Neuronal stem cell (in vitro differentiated cells): Measurements from ENCODE around the gene CNTN5.

ENCODE experiments used
- DNase-seq: peaks from one replicate; pipeline ENCODE4 v3.0.0-alpha.2; 2013; ENCODE audit warnings: low spot score
- H2AFZ ChIP-seq: one replicate; pipeline ENCODE4 v1.6.1; 2013; ENCODE audit warnings: mild to moderate bottlenecking, low read length, inconsistent platforms
- H2AK5ac ChIP-seq: 2 replicates; pipeline ENCODE4 v1.6.1; 2013; ENCODE audit warnings: low read depth, mild to moderate bottlenecking, inconsistent platforms, low read length, moderate library complexity, mixed read lengths
- H2BK120ac ChIP-seq: 2 replicates; pipeline ENCODE4 v1.6.1; 2013; ENCODE audit warnings: low read depth, mild to moderate bottlenecking, inconsistent platforms, low read length, moderate library complexity, mixed read lengths
- H2BK12ac ChIP-seq: one replicate; pipeline ENCODE4 v1.6.1; 2013; ENCODE audit warnings: low read length, inconsistent platforms
- H2BK15ac ChIP-seq: 2 replicates; pipeline ENCODE4 v1.6.1; 2013; ENCODE audit warnings: mild to moderate bottlenecking, low read length, inconsistent platforms, mixed read lengths
- H2BK5ac ChIP-seq: one replicate; pipeline ENCODE4 v1.6.1; 2013; ENCODE audit warnings: inconsistent platforms, mild to moderate bottlenecking, low read length, moderate library complexity
- H3K14ac ChIP-seq: one replicate; pipeline ENCODE4 v1.6.1; 2013; ENCODE audit warnings: low read length, inconsistent platforms
- H3K18ac ChIP-seq: 2 replicates; pipeline ENCODE4 v1.6.1; 2013; ENCODE audit warnings: low read length, inconsistent platforms
- H3K23ac ChIP-seq: 2 replicates; pipeline ENCODE4 v1.6.1; 2013; ENCODE audit warnings: low read depth, mild to moderate bottlenecking, mixed read lengths, low read length, inconsistent platforms; ENCODE audit not compliant: poor library complexity
- H3K27ac ChIP-seq: replicated peaks from 3 replicates; pipeline ENCODE4 v1.5.1; 2013; ENCODE audit warnings: low read length, inconsistent platforms
- H3K27me3 ChIP-seq, 3 experiments: 2 replicates each; pipeline ENCODE4 v1.6.1; 2013; ENCODE audit warnings: low read length in 3 of 3, mild to moderate bottlenecking in 2 of 3, inconsistent platforms in 1 of 3, low read depth in 1 of 3, mixed read lengths in 1 of 3, moderate library complexity in 1 of 3; ENCODE audit not compliant: control insufficient read depth in 3 of 3, insufficient read depth in 3 of 3
- H3K36me3 ChIP-seq, 2 donors: replicated peaks in 1 of 2; 2 replicates each; pipeline ENCODE4 v1.6.1; 2013; ENCODE audit warnings: low read length in 2 of 2; ENCODE audit not compliant: control insufficient read depth in 2 of 2, insufficient read depth in 2 of 2
- H3K4ac ChIP-seq: 2 replicates; pipeline ENCODE4 v1.6.1; 2013; ENCODE audit warnings: inconsistent platforms, mild to moderate bottlenecking, low read length, moderate library complexity
- H3K4me1 ChIP-seq, 2 donors: 1 replicate in 1 of 2; 2 replicates in 1 of 2; pipeline ENCODE4 v1.6.1; 2013; ENCODE audit warnings: low read length in 2 of 2, low read depth in 1 of 2; ENCODE audit not compliant: control insufficient read depth in 2 of 2, insufficient read depth in 1 of 2
- H3K4me2 ChIP-seq: one replicate; pipeline ENCODE4 v1.6.1; 2013; ENCODE audit warnings: mild to moderate bottlenecking, low read length, inconsistent platforms; ENCODE audit not compliant: insufficient read depth, poor library complexity, severe bottlenecking
- H3K4me3 ChIP-seq, 2 donors: 2 replicates each; pipeline ENCODE4 v1.5.1; 2013; ENCODE audit warnings: low read length in 2 of 2, mild to moderate bottlenecking in 2 of 2, inconsistent platforms in 1 of 2, moderate library complexity in 1 of 2
- H3K79me1 ChIP-seq: one replicate; pipeline ENCODE4 v1.6.1; 2013; ENCODE audit warnings: low read depth, mild to moderate bottlenecking, inconsistent platforms, low read length, moderate library complexity
- H3K9ac ChIP-seq: one replicate; pipeline ENCODE4 v1.6.1; 2013; ENCODE audit warnings: mild to moderate bottlenecking, low read depth, low read length, inconsistent platforms; ENCODE audit not compliant: poor library complexity
- H3K9me3 ChIP-seq, 2 donors: replicated peaks in 1 of 2; 2 replicates each; pipeline versions ENCODE3 to v1.6.1; 2013; ENCODE audit warnings: low read length in 2 of 2, mild to moderate bottlenecking in 2 of 2, inconsistent platforms in 1 of 2, low read depth in 1 of 2, mixed read lengths in 1 of 2, moderate library complexity in 1 of 2; ENCODE audit not compliant: control insufficient read depth in 2 of 2, insufficient read depth in 1 of 2
- H4K8ac ChIP-seq: one replicate; pipeline ENCODE4 v1.6.1; 2013; ENCODE audit warnings: low read depth, mild to moderate bottlenecking, inconsistent platforms, low read length, moderate library complexity
- H4K91ac ChIP-seq: one replicate; pipeline ENCODE4 v1.6.1; 2013; ENCODE audit warnings: low read length, low read depth, mild to moderate bottlenecking, inconsistent platforms; ENCODE audit not compliant: poor library complexity
- WGBS, 2 donors: extraction: QIAGEN DNeasy Blood & Tissue Kit; methylation state at CpG; one replicate each; pipeline ENCODE4 v1.1.7; 2013; ENCODE audit warnings: missing lambda C conversion rate in 2 of 2, mixed read lengths in 1 of 2; ENCODE audit not compliant: insufficient read length in 2 of 2, insufficient replicate concordance in 1 of 2; ENCODE audit errors: extremely low coverage in 2 of 2; 5-methylcytosine and 5-hydroxymethylcytosine counted together

Gene CNTN5

DNA sequence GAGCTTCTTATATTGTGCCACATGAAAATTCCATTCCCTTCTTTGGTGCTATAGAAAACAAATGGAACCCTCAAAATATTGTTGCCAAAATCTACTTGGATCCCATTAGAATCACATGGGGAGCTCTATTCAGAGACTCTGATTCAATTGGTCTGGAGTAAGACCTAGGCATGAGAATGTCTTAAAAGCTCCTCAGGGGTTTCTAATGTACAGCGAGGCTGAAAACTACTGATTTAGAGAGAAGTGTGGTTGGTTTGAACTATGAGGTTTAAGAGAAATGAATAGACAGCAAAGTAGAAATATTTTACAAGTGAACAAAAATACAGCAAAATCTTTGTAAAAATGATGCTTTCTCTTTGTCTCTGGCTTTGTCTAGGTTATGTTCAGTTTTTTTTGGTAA is 514.7 kb downstream of the CNTN5 start:
- Histone ChIP-seq H3K36me3 (no peaks in the 10 kb centered on the region), H2BK12ac (no peak overlapping the region), H3K9me3 (no peaks in the 10 kb centered on the region), H3K14ac (no peak overlapping the region), H3K4me2 (no peak overlapping the region), H3K4me3 (no peak overlapping the region), H3K27me3 (no peaks in the 10 kb centered on the region), H2BK15ac (no peak overlapping the region), H3K4me1 (no peaks in the 10 kb centered on the region), H2AFZ (no peak overlapping the region), H3K23ac (no peak overlapping the region), H3K9ac (no peak overlapping the region), H3K4ac (no peak overlapping the region), H2BK120ac (no peak overlapping the region), H4K8ac (no peak overlapping the region), H4K91ac (no peak overlapping the region), H3K27ac (no peak overlapping the region), H2AK5ac (no peak overlapping the region), H2BK5ac (no peak overlapping the region), H3K79me1 (no peaks in the 10 kb centered on the region), H3K18ac (no peak overlapping the region)
- DNase-seq, result no peak
- no CpG with 5 or more reads among the region's 1 CpG for WGBS, 2 donors

- no peaks in the 10 kb centered on the region for H3K79me1 ChIP-seq
- no peak overlapping the region for H4K91ac ChIP-seq
- H2AFZ ChIP-seq, result no peak overlapping the region
- no peak overlapping the region for H2AK5ac ChIP-seq
- H3K4me3 ChIP-seq, result no peak overlapping the region
- H2BK15ac ChIP-seq, result no peak overlapping the region
- H3K4me1 ChIP-seq, result no peaks in the 10 kb centered on the region
- H4K8ac ChIP-seq, result no peak overlapping the region
- H3K27me3 ChIP-seq, result no peaks in the 10 kb centered on the region
- H2BK12ac ChIP-seq, result no peak overlapping the region
- H3K14ac ChIP-seq, result no peak overlapping the region
- no peak overlapping the region for H2BK120ac ChIP-seq
- no peak overlapping the region for H2BK5ac ChIP-seq
- DNase-seq, result no peak
- H3K9ac ChIP-seq, result no peak overlapping the region
- H3K23ac ChIP-seq, result no peak overlapping the region
- no peaks in the 10 kb centered on the region for H3K9me3 ChIP-seq
- H3K4me2 ChIP-seq, result no peak overlapping the region
- H3K27ac ChIP-seq, result no peak overlapping the region
- H3K18ac ChIP-seq, result no peak overlapping the region
- H3K4ac ChIP-seq, result no peak overlapping the region
- WGBS, 2 donors, result no CpG with 5 or more reads among the region's 2 CpGs
- H3K36me3 ChIP-seq, result no peaks in the 10 kb centered on the region
Measured at GRCh38 chr11:99535819-99536218, 515.1 kb downstream of the CNTN5 start.

DNA sequence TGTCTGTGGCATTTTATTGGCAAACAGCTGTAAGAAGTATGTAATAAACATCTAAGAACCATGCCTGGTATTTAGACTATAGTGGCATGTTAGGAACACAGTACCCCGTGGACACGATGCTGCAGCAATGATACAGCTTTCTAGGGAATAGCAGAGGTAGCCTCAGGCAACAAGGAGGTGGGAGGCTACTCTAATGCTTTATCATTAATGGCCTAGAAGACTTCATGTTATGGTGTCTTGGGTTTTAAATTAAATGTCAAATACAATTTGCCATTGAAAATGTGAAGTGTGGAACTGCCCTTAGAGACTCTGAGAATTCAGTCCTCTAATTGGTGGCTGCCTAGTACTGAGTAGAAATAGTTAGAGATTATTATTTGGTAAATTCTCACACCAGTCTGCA is 516.9 kb downstream of the CNTN5 start:
- H3K9me3 ChIP-seq, result no peaks in the 10 kb centered on the region
- H3K4me2 ChIP-seq, result no peak overlapping the region
- H2BK5ac ChIP-seq, result no peak overlapping the region
- no peak overlapping the region for H3K27ac ChIP-seq
- H2BK120ac ChIP-seq, result no peak overlapping the region
- H3K4ac ChIP-seq, result no peak overlapping the region
- no peaks in the 10 kb centered on the region for H3K4me1 ChIP-seq
- H3K36me3 ChIP-seq, result no peaks in the 10 kb centered on the region
- H4K91ac ChIP-seq, result no peak overlapping the region
- no peak for DNase-seq
- H2BK12ac ChIP-seq, result no peak overlapping the region
- H3K23ac ChIP-seq, result no peak overlapping the region
- no peak overlapping the region for H3K9ac ChIP-seq
- H2AK5ac ChIP-seq, result no peak overlapping the region
- H3K27me3 ChIP-seq, result no peaks in the 10 kb centered on the region
- no peak overlapping the region for H3K18ac ChIP-seq
- no peak overlapping the region for H2BK15ac ChIP-seq
- no peaks in the 10 kb centered on the region for H3K79me1 ChIP-seq
- no peak overlapping the region for H4K8ac ChIP-seq
- no peak overlapping the region for H3K14ac ChIP-seq
- no peak overlapping the region for H3K4me3 ChIP-seq
- no CpG with 5 or more reads among the region's 2 CpGs for WGBS, 2 donors
- H2AFZ ChIP-seq, result no peak overlapping the region

DNA sequence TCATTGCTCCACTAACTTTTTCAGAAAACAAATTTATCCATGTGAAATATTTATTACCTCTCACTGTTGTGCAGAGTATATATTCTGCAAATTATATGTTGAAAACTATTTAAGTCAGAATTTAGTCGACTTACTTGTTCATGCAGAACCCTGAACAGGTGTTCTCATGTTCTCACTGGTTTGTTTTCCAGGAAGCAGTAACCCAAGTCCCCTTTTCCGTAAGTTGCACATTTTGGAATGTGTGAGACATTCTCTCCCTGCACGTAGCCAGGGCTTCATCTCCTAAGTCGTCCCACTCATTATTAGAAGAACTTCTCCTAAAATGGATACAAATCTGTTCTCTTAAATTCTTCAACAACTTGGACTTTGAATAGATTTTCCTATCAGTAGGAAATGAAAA is 524.9 kb downstream of the CNTN5 start:
- H3K79me1 ChIP-seq, result no peaks in the 10 kb centered on the region
- no peak overlapping the region for H2AK5ac ChIP-seq
- no peak overlapping the region for H4K8ac ChIP-seq
- H3K9me3 ChIP-seq, result no peaks in the 10 kb centered on the region
- no peak overlapping the region for H2BK12ac ChIP-seq
- no peak overlapping the region for H3K4ac ChIP-seq
- no peak overlapping the region for H4K91ac ChIP-seq
- no peaks in the 10 kb centered on the region for H3K4me1 ChIP-seq
- H2BK5ac ChIP-seq, result no peak overlapping the region
- WGBS, 2 donors, result no CpG with 5 or more reads among the region's 4 CpGs
- no peak overlapping the region for H2BK120ac ChIP-seq
- no peak overlapping the region for H3K23ac ChIP-seq
- H3K18ac ChIP-seq, result no peak overlapping the region
- no peaks in the 10 kb centered on the region for H3K36me3 ChIP-seq
- no peak for DNase-seq
- H3K27ac ChIP-seq, result no peak overlapping the region
- H3K4me3 ChIP-seq, result no peak overlapping the region
- no peak overlapping the region for H3K4me2 ChIP-seq
- H3K27me3 ChIP-seq, result no peaks in the 10 kb centered on the region
- no peak overlapping the region for H2BK15ac ChIP-seq
- no peak overlapping the region for H3K9ac ChIP-seq
- H2AFZ ChIP-seq, result no peak overlapping the region
- H3K14ac ChIP-seq, result no peak overlapping the region
